ENCODE data around the gene MAP4K4.

- TF ChIP-seq CTCF (IDR thresholded peaks at IDR 0.05 in 4 of 5, conservative IDR thresholded peaks at IDR 0.05 in 1 of 5) (no peak), POLR2A (IDR thresholded peaks at IDR 0.05) (no peak)
These were observed 129.7 kb downstream of the MAP4K4 start for GRCh38 chr2:101827246-101827645.
